Astrocyte of the spinal cord (primary cell): ENCODE measurements around the gene IL17REL.

Source experiments
- DNase-seq: peaks from one replicate; pipeline ENCODE4 v3.0.0; 2011; ENCODE audit warnings: low read depth, low spot score
- H3K4me3 ChIP-seq: 2 replicates; pipeline ENCODE4 v1.5.1; 2011; ENCODE audit warnings: low read depth, mild to moderate bottlenecking, low read length, moderate library complexity
- CTCF ChIP-seq: IDR thresholded peaks from 2 replicates; pipeline ENCODE4 v1.5.1; 2012; ENCODE audit warnings: low read depth, mild to moderate bottlenecking, low read length, inconsistent platforms
- in situ Hi-C: cut with HindIII; loops from 2 replicates; pipeline ENCODE4 v1.10.0; 2017; ENCODE audit warnings: low sequenced_read_pairs

Gene IL17REL

DNA sequence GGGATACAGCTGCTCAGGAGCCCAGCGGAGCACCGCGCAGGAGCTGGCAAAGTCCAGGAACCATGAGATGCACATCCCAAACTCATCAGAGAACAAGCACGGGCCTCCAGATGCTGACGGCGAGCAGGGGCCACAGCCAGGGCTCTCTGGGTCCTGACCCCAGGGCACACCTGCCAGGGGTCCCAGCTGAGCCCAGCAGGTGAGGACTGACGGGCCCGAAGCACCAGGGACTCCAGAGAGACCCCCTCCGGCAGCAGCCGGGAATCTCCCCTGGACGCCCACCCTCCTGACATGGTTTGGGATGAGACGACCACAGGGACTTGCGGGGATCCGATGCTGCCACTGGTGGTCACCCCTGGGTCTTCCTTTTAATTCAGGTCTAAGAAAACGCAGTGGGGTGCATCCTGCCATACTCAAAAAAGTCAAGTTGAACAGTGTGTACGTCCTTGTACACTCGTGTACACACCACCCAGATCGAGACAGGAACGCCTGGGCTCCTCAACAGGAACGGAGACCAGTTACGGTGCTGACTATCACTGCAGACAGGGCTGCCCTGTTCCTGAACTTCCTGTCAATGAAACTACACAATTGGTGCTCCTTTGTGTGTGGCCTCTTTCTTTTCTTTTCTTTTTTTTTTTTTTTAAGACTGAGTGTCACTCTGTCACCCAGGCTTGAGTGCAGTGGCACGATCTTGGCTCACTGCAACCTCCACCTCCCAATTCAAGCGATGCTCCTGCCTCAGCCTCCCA lies 23.6 kb upstream of the IL17REL start:
- H3K4me3 ChIP-seq, result no peak overlapping the region
- no peak for DNase-seq
- TF ChIP-seq CTCF, result no peak
- in situ Hi-C loops, result no loop called here

- TF ChIP-seq CTCF, result no peak
- DNase-seq, result no peak
- no peak overlapping the region for H3K4me3 ChIP-seq
- in situ Hi-C loops, result no loop called here
Observed at GRCh38 chr22:50035131-50035881, 22.7 kb upstream of the IL17REL start.

- TF ChIP-seq CTCF, result no peak
- in situ Hi-C loops, result no loop called here
- DNase-seq, result no peak
- H3K4me3 ChIP-seq, result no peak overlapping the region
Observed at GRCh38 chr22:50034126-50035081, 21.8 kb upstream of the IL17REL start.

GRCh38 chr22:50032941-50033601 lies 20.5 kb upstream of the IL17REL start:
- DNase-seq, result no peak
- TF ChIP-seq CTCF, result no peak
- H3K4me3 ChIP-seq, result no peak overlapping the region
- in situ Hi-C loops, result no loop called here

- TF ChIP-seq CTCF, result no peak
- no peak for DNase-seq
- H3K4me3 ChIP-seq, result no peak overlapping the region
- in situ Hi-C loops, result no loop called here
Observed at GRCh38 chr22:50032109-50032871, 19.7 kb upstream of the IL17REL start.
